Aorta (tissue), 5 donors: ENCODE results near the gene RHPN2. TPM values are rescaled to one million over a fixed set of nuclear protein-coding genes. Genes with fewer than 3 reads are reported as not detected.
"Not testable (repeated sequence)": the region's sequence is repeated elsewhere in the genome, so short reads cannot be mapped to it uniquely, and the experiment has no call there.

Source experiments
- ATAC-seq: fragments of 200-7000 bp; cut with Tn5 transposase; one replicate; pipeline ENCODE4 v1.9.1; 2022; ENCODE audit warnings: moderate library complexity; ENCODE audit not compliant: low FRiP score
- DNase-seq, 2 donors: peaks; one replicate each; pipeline ENCODE4 v3.0.0-alpha.2; 2020
- H3K27ac ChIP-seq, 2 donors: one replicate each; pipeline ENCODE4 v1.5.1; 2013; ENCODE audit warnings: low read length in 2 of 2, mild to moderate bottlenecking in 2 of 2, moderate library complexity in 2 of 2, control low read depth in 1 of 2, inconsistent platforms in 1 of 2, low read depth in 1 of 2
- H3K27me3 ChIP-seq, 2 donors: one replicate each; pipeline ENCODE4 v1.6.1; 2013; ENCODE audit warnings: control low read depth in 1 of 2, low read length in 1 of 2, mild to moderate bottlenecking in 1 of 2, moderate library complexity in 1 of 2; ENCODE audit not compliant: insufficient read depth in 2 of 2, control insufficient read depth in 1 of 2
- H3K36me3 ChIP-seq, 2 donors: one replicate each; pipeline ENCODE4 v1.6.1; 2013; ENCODE audit warnings: control low read depth in 1 of 2, low read length in 1 of 2, mild to moderate bottlenecking in 1 of 2; ENCODE audit not compliant: insufficient read depth in 2 of 2, control insufficient read depth in 1 of 2
- H3K4me1 ChIP-seq, 2 donors: one replicate each; pipeline ENCODE4 v1.6.1; 2013; ENCODE audit warnings: low read length in 2 of 2, control low read depth in 1 of 2, mild to moderate bottlenecking in 1 of 2, moderate library complexity in 1 of 2; ENCODE audit not compliant: insufficient read depth in 2 of 2, control insufficient read depth in 1 of 2
- H3K4me3 ChIP-seq, 2 donors: one replicate each; pipeline ENCODE4 v1.5.1; 2013; ENCODE audit warnings: low read length in 2 of 2, control low read depth in 1 of 2, mild to moderate bottlenecking in 1 of 2
- H3K9me3 ChIP-seq: one replicate; pipeline ENCODE4 v1.6.1; 2013; ENCODE audit warnings: mild to moderate bottlenecking, low read length; ENCODE audit not compliant: control insufficient read depth
- WGBS, 2 donors: extraction: QIAGEN DNeasy Blood & Tissue Kit; methylation state at CpG; one replicate each; pipeline ENCODE4 v1.1.7; 2013; 5-methylcytosine and 5-hydroxymethylcytosine counted together
- intact Hi-C, 2 donors: fragments of 100-400 bp; cut with DNase I; formaldehyde crosslinking; loops; one replicate each; pipeline versions ENCODE4 v1.14.2 to v1.15.0; 2022
- polyA plus RNA-seq, 2 donors: library from polyadenylated mRNA; stranded (reverse); fragments of 200-250 nt; gene quantifications; one replicate each; pipeline ENCODE4 v1.2.3, GENCODE V29; 2013
- total RNA-seq, 2 donors: library from RNA; stranded (reverse); fragmentation: NEBNext Ultra II Directional; extraction: Animal tissue kit (Norgen Biotek cat#: 25700); gene quantifications; one replicate each; pipeline ENCODE4 v1.2.1, GENCODE V29; 2021
- donor health status: healthy with polysubstance abuse.
- donor health status: Bipolar disorder and iron deficiency.
- donor health status: DM: no; HTN: no; CAD: no.
- donor health status: DM: no; HTN: no; CAD: no.
- donor health status: DM: yes; HTN: yes; CAD: no.

Gene RHPN2
- total and polyA plus RNA-seq, 4 donors: 0.33 to 5.0 (median 1.5) TPM

DNA sequence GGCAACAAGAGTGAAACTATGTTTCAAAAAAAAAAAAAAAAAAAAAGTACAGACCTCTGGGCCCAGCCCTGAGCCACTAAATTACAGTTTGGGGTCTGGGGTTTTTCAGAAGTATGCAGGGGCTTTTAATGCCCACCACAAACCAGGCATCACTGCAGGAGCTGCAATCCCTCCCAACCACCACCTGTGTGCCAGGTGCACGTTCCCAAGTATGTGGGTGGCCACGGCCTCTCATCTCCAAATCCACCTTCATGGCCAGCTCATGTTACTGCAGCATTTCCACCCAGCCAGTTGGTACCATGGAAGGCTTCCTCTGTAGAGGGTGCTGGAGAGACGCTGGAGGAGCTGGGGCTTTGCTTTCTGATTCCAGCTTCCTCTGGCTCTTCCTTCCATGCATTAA lies 119.4 kb downstream of the RHPN2 start:
- no peak for ATAC-seq
- H3K9me3 ChIP-seq: no peaks in the 10 kb centered on the region
- DNase-seq: no peak
- intact Hi-C loops: no loop called here
- H3K36me3 ChIP-seq: peaks cover 4 to 8% of the 10 kb centered on the region in 2 donors
- H3K27ac ChIP-seq: no peak overlapping the region
- no peak overlapping the region for H3K4me3 ChIP-seq
- H3K27me3 ChIP-seq: no peaks in the 10 kb centered on the region
- WGBS, 2 donors: 60 to 73% methylated on average over 3 of the region's 3 CpGs
- H3K4me1 ChIP-seq: no peaks in the 10 kb centered on the region

GRCh38 chr19:32941273-32941672 lies 123.4 kb downstream of the RHPN2 start:
- H3K27ac ChIP-seq, H3K4me1 ChIP-seq, H3K27me3 ChIP-seq, H3K9me3 ChIP-seq, intact Hi-C loops, DNase-seq, ATAC-seq, H3K4me3 ChIP-seq: not testable (repeated sequence)
- WGBS, 2 donors: 90 to 92% methylated on average over 5 of the region's 5 CpGs
- H3K36me3 ChIP-seq: peaks cover 2 to 11% of the 10 kb centered on the region in 2 donors

DNA sequence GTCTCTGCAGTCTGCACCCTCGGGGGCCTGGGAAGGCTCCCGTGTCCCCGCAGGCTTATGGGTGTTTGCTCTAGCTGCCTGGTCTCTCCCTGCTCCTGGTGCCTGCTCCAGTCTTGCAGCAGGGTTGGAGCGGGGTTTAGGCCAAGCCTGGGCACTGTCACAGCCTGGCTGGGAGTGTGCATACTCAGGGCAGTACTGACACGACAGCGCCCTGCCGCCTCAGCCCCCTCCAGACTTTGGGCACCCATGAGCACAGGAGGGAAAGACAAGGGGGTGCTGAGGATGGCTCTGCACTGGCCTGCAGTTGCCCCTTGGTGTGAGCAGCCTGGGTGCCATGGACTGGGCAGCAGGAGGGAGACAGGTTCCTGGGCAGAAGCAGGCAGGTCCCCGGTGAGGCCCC lies 128.6 kb downstream of the RHPN2 start:
- H3K4me1 ChIP-seq: no peaks in the 10 kb centered on the region
- H3K9me3 ChIP-seq: no peaks in the 10 kb centered on the region
- H3K27ac ChIP-seq: no peak overlapping the region
- no peaks in the 10 kb centered on the region for H3K27me3 ChIP-seq
- intact Hi-C loops: no loop called here
- DNase-seq (peak in 1 of 2 donors; percentile 64), ATAC-seq (peak; percentile 52)
- H3K36me3 ChIP-seq: peaks cover 2 to 5% of the 10 kb centered on the region in 2 donors
- 95 to 96% methylated on average over 8 of the region's 8 CpGs for WGBS, 2 donors
- no peak overlapping the region for H3K4me3 ChIP-seq

DNA sequence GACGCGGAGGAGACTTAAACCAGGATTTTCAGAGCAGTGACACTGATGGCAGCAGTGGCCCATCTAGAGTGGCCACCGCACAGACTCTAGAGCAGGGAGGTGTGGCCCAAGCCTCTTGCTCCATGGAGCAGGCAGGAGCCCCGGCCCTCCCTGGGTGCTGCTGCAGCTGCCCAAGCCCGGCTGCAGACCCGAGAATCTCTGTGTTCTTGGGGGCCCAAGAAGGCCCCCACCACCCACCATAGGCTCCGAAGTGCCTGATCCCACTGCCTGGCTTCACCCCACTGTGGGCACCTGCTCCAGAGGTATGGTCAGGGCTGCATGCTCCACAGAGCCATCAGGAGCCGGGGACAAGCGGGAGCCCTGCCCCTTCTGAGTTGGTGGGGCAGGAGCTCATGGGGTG lies 129.1 kb downstream of the RHPN2 start:
- no peak overlapping the region for H3K4me3 ChIP-seq
- DNase-seq (peak in 1 of 2 donors; percentile 69), ATAC-seq (peak; percentile 11)
- H3K36me3 ChIP-seq: peaks cover 2 to 5% of the 10 kb centered on the region in 2 donors
- no peaks in the 10 kb centered on the region for H3K27me3 ChIP-seq
- H3K9me3 ChIP-seq: no peaks in the 10 kb centered on the region
- 89 to 94% methylated on average over 9 of the region's 9 CpGs for WGBS, 2 donors
- no peaks in the 10 kb centered on the region for H3K4me1 ChIP-seq
- intact Hi-C loops: no loop called here
- no peak overlapping the region for H3K27ac ChIP-seq

GRCh38 chr19:32933571-32933970 lies 131.1 kb downstream of the RHPN2 start:
- H3K36me3 ChIP-seq: peaks cover 4 to 10% of the 10 kb centered on the region in 2 donors
- WGBS, 2 donors: 92 to 93% methylated on average over 3 of the region's 3 CpGs

DNA sequence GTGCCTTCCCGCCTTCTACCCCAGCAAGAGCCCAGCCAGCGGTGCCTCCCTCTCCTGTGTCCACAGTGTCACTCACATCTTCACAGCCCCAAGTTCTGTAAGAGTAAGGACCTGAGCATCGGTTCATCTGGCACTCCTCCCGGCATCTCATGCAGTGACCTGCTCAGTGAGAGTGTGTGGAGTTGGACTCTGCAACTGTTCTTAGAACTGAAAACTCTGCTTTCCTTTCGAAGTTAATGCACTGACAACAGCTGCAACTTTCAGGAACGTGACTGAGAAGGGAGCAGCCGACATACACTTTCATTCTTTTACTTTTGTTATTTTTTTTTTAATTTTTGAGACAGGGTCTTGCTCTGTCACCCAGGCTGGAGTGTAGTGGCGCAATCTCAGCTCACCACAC lies 134.1 kb downstream of the RHPN2 start:
- no peak overlapping the region for H3K27ac ChIP-seq
- H3K9me3 ChIP-seq: peaks cover 4% of the 10 kb centered on the region
- H3K36me3 ChIP-seq: peaks cover 5 to 12% of the 10 kb centered on the region in 2 donors
- intact Hi-C loops: no loop called here
- DNase-seq (no peak), ATAC-seq (no peak)
- no peaks in the 10 kb centered on the region for H3K27me3 ChIP-seq
- H3K4me1 ChIP-seq: no peaks in the 10 kb centered on the region
- no peak overlapping the region for H3K4me3 ChIP-seq
- 96 to 98% methylated on average over 8 of the region's 8 CpGs for WGBS, 2 donors

More at GRCh38 chr19:32933571-32933970, 131.1 kb downstream of the RHPN2 start:
- no peak overlapping the region for H3K4me3 ChIP-seq
- peak in 1 of 2 donors; percentile 13 for DNase-seq
- intact Hi-C loops: no loop called here
- H3K4me1 ChIP-seq: no peaks in the 10 kb centered on the region
- H3K27ac ChIP-seq: no peak overlapping the region
- H3K9me3 ChIP-seq: peaks cover 2% of the 10 kb centered on the region
- ATAC-seq: no peak
- H3K27me3 ChIP-seq: no peaks in the 10 kb centered on the region

DNA sequence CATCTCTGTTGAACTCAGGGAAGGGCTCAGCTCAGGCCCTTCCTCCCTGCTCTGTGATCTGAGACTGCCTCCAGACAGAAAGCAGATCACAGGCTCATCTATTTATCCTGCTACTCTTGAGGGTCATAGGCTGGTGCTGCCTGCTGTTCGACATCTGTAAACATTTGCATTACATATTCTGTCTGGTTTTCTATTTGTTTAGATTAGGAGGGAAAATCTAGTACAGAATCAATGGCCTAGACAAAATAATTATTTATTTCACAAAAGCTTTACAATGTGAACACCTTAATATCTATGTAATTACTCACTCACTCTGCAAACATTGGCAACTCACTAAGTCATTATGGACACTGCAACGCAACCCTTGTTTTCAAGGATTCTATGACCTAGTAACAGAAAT lies 135.9 kb downstream of the RHPN2 start:
- 97 to 99% methylated on average over 2 of the region's 2 CpGs for WGBS, 2 donors

More for the DNA sequence above, 135.9 kb downstream of the RHPN2 start:
- intact Hi-C loops: no loop called here
- DNase-seq (no peak), ATAC-seq (no peak)
- Histone ChIP-seq H3K36me3 (peaks cover 5 to 19% of the 10 kb centered on the region in 2 donors), H3K27me3 (no peaks in the 10 kb centered on the region), H3K4me1 (no peaks in the 10 kb centered on the region), H3K4me3 (no peak overlapping the region), H3K9me3 (peaks cover 4% of the 10 kb centered on the region), H3K27ac (no peak overlapping the region)

Other genes starting within 250 kb of the RHPN2 start
- gene SLC7A9, start 195.1 kb downstream of the RHPN2 start, total RNA-seq: 1 to 10 TPM in 1 of 2 donors, under 1 TPM in 1; 0.26 to 1.2 TPM
- 1 to 10 TPM in 1 of 2 donors, under 1 TPM in 1; 0.95 to 8.9 TPM for gene SLC7A9, start 195.1 kb downstream of the RHPN2 start, polyA plus RNA-seq
- gene CEP89, start 92.9 kb downstream of the RHPN2 start, total RNA-seq: 10 to 100 TPM; 13.7 to 22.6 TPM
- gene CEP89, start 92.9 kb downstream of the RHPN2 start, polyA plus RNA-seq: 10 to 100 TPM in 1 of 2 donors, 1 to 10 TPM in 1; 4.4 to 18.3 TPM
- gene FAAP24, start 92.6 kb downstream of the RHPN2 start, total RNA-seq: 1 to 10 TPM; 1.0 to 1.8 TPM
- 1 to 10 TPM in 1 of 2 donors, not detected in 1; 1.6 TPM for gene FAAP24, start 92.6 kb downstream of the RHPN2 start, polyA plus RNA-seq
- 1 to 10 TPM; 7.9 to 8.9 TPM for gene GPATCH1, start 16.3 kb upstream of the RHPN2 start, total RNA-seq
- 10 to 100 TPM in 1 of 2 donors, 1 to 10 TPM in 1; 3.8 to 10.6 TPM for gene GPATCH1, start 16.3 kb upstream of the RHPN2 start, polyA plus RNA-seq
- not detected for gene WDR88, start 67.2 kb upstream of the RHPN2 start, total RNA-seq
- gene WDR88, start 67.2 kb upstream of the RHPN2 start, polyA plus RNA-seq: not detected
- 10 to 100 TPM; 21.6 to 27.2 TPM for gene LRP3, start 129.4 kb upstream of the RHPN2 start, total RNA-seq
- gene LRP3, start 129.4 kb upstream of the RHPN2 start, polyA plus RNA-seq: 10 to 100 TPM in 1 of 2 donors, 1 to 10 TPM in 1; 3.9 to 20.9 TPM
- under 1 TPM in 1 of 2 donors, not detected in 1; 0.63 TPM for gene SLC7A10, start 161.0 kb upstream of the RHPN2 start, total RNA-seq
- gene SLC7A10, start 161.0 kb upstream of the RHPN2 start, polyA plus RNA-seq: not detected
- 10 to 100 TPM in 1 of 2 donors, 1 to 10 TPM in 1; 6.1 to 10.3 TPM for gene CEBPA, start 237.6 kb upstream of the RHPN2 start, total RNA-seq
- gene CEBPA, start 237.6 kb upstream of the RHPN2 start, polyA plus RNA-seq: 10 to 100 TPM in 1 of 2 donors, 1 to 10 TPM in 1; 1.0 to 14.3 TPM